GM19463 (cell line): ENCODE measurements around the gene INPP5D.

Experiments
- ATAC-seq: cut with Tn5 transposase; IDR thresholded peaks from one replicate; pipeline ENCODE4 v1.9.1; 2021; ENCODE audit warnings: mild to moderate bottlenecking, moderate library complexity; ENCODE audit not compliant: unreplicated experiment

The INPP5D gene

DNA sequence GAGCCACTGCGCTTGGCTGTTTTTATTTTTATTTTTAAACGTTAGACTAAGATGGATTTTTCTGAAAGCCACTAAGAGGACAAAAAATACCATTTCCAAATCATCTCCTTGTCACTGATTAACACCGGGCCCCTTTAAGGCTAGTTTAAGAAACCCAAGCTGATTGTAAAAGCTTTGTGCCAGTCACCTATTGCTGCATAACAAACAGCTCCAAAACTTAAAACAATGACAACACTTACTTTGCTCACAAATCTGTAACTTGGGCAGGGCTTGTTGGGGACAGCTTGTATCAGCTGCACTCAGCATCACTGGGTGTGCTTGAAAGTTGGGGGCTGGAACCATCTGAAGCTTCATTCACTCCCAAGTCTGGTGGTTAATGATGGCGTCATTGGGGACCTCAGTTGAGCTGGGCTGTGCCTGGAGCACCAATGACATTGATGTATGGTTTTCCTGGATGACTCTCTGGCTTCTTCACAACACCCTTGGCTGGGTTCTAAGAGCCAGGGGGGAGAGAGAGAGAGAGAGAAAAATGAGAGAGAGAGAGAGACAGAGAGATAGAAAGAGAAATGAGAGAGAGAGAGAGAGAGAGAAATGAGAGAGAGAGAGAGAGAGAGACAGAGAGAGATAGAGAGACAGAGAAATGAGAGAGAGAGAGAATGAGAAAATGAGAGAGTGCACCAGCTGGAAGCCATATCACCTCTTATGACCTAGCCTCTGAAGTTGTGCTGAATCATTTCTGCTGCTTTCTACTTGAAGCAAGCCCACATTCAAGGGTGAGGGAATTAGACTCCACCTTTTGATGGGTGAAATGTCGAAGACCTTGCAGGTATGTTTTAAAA lies 165.3 kb downstream of the INPP5D start:
- ATAC-seq: no peak

DNA sequence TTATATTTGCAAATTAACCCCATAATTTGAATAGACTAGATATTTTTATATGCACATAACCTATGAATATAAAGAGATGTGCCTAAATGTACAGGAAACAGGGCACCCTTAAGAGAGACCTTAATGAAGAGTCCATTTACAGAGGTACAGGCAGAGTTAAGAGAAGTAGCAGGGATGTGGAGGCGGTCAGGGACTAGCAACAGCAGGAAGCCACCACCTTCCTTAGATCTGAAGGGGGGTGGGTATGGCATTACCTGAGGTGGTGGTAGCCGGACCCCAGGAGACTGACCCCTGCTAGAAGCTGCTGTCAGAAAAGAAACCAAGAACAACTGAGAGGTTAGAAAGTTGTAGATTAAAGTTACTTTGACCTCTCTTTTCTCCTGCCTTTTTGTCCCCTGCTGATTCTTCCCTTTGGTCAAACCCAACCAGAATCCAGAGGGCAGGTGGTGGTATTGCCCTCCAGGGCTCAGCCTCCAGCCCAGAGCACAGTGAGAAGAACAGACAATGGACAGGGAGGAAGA lies 166.4 kb downstream of the INPP5D start:
- ATAC-seq: no peak

DNA sequence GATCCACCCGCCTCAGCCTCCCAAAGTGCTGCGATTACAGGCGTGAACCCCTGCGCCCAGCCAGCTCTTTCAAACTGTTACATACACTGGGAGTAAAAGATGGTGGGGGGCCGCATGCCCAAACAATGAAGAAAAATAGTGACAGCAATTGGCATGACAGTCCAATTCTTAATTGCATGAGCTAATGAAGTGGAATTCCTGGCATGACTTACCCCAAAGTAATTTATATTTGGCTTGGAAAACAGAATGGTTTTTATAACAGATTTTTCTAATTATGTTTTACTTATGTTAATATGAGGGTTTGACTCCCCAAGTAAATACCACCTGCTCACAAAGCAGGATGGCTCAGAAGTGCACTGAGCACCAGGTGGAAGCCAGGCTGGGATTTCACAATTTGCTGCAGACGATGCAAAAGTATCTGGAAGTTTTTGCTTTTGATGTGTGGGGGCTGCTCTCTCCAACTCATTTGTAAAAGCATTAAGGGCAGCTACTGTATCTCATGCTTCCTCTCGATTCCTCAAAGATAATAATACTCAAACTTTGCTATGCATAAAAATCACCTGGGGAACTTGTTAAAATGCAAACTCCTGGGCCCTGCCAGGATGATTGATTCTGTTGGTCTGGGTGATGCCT lies 167.3 kb downstream of the INPP5D start:
- no peak for ATAC-seq

DNA sequence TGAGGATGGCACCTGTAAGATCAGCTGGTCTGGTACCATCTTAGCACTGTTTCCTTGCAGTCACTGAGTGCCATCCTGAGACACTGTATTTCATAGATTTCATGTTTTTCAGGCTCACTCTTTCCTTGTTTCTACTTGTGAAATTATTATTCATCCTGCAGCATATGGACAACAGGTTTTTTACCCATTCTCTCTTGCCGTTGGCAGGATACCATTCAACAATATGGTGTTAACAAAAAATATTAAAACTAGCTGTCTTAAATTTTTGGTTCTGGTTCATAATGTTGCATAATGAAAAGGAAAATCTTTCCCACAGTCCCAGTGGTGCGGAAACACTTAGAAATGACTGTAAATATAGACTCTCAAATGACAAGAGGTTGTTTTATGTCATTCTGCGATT lies 168.2 kb downstream of the INPP5D start:
- ATAC-seq: no peak

DNA sequence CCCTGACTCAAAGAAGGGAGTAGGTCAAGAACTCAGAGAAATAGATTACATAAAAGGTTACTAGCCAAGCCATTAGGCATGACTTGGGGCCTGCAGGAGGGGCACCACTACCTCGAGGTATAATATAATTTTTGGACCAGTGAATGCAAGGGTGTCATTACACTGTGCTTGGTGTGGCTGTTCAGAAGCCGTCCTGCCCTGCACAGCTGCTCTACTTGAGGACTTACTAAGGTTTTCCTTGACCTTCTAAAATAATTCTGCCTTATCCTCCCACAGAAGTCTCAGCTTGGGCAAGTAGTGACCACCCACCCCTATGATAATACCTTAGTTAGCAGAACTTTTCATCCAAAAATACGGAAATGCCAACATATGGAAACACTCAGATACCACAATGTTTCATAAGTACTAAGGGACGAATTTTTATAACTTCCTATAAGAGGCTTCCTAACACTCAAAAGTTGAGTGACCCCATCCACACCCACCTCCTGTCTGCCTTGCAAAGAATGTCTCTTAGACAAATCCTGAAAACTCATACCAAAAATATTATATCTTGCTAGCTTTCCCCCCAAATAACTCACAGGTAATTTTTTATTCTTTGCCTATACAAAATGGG lies 173.6 kb downstream of the INPP5D start:
- ATAC-seq: no peak

DNA sequence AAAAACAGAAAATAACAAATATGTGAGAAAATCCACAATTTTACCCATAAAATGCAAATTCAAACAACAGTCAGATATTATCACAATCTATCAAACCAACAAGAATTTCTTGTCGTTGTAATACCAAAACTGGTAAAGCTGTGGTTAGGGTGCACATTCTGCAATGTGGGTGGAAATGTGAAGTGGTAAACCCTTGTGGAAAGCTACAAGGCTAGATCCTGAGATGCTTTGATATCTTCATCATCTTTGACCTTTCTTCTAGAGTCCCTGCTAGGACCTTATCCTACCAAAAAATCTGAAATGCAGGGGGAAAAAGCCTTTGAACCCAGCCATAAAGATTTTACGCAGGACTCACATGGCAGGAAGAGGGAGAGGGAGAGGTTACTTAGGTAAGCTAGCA lies 174.1 kb downstream of the INPP5D start:
- ATAC-seq: no peak

DNA sequence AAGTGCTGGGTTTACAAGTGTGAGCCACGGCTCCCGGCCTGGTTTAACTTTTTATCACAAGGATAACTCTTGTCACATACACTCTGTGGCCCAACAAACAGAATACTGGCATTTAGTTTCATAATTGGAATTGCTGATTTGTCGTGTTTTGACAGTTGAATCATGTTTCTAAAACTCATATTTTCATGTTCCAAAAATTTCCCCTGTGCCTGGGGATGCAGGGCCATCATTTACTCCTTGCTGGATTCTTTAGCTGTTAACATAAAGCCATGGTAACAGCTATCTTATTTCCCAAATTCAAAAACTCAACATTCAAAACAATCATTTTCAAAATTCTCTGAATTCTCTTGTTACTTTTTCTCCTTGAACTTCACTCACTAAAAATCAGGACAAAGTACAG lies 174.9 kb downstream of the INPP5D start:
- no peak for ATAC-seq

DNA sequence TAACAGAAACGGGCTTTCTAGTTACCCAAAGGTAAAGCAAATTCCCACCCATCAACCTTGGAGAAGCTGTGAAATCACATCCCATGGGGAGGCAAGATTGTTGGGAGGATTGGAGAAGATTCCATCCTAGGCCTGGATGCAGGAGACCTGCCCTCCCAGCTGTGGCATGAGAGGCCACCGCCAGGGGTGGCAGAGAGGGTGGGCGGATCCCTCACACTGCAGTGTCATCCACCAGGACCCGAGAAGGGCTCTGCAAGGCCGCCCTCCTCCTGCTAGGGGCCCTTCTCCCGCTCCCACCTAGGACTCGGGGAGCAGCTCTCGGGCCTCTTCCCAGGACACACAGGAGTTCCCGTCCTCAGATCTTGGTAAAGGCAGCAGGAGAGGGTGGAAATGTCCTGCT lies 175.8 kb downstream of the INPP5D start:
- no peak for ATAC-seq

DNA sequence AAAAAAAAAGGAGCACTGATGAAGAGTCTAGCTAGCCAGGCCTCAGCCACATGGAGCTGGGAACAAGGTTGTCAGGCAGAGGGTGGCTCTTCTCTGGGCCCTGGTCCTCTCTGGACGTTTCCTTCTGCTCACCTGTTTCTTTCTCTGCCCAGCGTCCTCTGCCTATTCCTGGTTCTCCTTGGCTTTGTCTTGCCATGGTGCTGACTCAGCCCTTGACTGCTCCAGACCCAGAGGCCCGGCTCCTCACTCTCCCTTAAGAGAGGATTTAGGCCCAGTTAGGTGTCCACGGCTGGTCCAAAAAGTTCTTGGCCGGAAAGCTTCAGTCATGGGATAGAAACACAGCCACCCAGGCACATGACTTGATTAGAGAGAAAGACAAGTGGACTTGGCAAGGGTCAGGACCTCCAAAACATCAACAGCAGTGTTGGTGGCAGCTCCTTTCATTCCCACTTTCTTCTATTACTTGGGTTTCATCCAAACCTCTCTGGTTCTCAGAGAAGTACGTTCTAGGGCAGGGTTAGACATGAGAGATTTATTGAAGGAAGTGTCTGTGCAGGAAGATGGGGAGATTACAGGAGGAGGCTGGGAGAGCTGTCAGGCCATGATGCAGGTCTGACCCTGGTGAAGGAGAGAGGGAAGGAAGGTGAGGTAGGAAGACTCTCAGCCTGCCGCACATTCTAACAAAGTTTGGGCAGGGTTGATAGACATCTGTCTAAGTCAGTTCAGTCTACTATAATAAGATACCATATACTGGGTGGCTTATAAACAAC lies 176.9 kb downstream of the INPP5D start:
- ATAC-seq: no peak

DNA sequence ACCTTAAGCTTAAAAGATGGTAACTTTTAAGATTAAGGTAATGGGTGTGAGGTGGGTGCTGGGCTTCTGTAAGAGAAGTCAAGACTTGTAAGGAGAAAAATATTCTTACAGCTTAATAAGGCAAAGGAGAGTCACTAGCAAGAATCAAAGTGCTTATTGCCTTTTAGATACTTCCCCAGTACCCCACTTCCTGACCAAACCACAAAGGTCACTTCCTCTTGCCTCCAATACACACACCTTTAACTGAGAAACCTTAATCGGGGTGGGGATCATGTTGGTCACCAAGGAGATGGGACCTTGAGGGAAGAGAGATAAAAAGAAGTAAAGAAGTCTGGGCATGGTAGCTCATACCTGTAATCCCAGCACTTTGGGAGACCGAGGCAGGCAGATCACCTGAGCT lies 180.8 kb downstream of the INPP5D start:
- no peak for ATAC-seq

DNA sequence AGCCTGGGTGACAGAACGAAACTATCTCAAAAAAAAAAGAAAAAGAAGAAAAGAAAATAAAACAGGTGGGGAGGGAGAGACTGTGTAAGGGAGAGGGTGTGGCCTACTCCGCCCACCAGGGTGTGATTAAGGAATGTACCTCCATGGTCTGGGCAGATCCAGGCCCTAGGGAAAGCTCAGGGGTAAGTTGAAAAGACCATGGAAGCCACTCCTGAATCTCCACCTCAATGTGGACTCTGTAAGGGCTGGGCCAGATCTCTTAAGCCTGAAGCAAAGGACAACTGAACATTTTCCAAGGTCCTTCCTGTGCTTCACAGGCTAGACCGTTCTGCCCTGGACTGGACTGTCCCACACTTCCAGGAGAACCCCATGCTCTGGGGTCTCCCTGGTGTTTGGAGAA lies 181.7 kb downstream of the INPP5D start:
- no peak for ATAC-seq

DNA sequence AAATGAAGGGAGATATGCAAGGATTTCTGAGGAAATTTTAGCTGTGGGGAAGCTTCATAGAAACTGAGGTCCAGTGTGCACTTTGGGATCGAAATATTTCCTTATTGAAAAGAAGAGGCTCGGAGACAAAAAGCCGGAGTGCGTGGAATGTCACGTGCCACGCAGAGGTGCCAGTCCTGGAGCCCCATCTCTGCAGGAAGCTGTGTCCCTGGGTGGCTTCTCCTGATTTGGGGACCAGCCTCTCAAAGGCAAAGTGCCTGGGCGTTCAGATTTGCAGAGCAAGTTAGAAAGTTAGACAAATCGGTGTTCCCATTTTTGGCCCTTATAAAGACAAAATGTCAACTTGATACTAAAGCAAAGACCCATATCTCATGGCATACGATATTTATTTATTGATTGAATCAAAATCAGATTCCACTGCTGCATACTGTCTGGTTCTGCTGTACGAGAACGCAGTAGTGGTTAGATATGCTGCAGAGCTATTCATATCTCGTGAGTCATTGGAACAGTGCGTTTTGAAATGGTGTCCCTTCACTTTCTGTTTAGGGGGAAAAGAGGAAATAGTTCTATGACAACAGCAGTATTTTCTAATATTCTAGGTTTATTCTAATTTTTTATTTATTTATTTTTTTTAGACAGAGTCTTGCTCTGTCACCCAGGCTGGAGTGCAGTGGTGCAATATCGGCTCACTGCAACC lies 182.2 kb downstream of the INPP5D start:
- ATAC-seq: no peak

DNA sequence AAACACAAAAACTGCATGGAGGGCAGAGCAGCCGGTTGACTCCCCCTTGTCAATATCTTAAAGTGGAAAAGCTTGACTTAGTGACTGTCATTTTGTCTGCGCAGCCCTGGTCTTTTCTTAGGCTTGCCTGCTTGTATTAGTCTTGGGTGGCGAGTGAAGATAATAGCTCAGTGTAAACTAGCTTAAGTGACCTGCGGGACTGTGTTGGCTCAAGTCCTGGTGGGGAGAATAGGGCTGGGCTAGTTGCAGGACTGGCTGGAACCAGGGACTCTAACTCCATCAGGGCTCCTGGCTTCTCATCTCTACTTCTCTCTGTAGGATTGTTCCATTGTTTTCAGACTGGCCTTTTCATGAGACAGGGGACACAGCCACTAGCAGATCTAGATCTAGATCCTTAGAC lies 183.2 kb downstream of the INPP5D start:
- ATAC-seq: no peak

DNA sequence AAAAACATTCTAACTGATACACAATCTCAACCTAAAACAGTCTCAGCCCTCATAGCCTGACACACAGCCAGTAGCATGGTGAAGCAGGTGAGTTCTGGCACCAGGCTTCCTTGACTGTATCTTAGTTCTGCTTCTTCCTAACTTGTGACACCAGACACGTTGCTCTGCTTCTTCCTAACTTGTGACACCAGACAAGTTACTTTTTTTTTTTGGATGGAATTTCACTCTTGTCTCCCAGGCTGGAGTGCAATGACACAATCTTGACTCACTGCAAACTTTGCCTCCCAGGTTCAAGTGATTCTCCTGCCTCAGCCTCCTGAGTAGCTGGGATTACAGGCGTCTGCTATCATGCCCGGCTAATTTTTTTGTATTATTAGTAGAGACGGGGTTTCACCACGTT lies 184.7 kb downstream of the INPP5D start:
- no peak for ATAC-seq

DNA sequence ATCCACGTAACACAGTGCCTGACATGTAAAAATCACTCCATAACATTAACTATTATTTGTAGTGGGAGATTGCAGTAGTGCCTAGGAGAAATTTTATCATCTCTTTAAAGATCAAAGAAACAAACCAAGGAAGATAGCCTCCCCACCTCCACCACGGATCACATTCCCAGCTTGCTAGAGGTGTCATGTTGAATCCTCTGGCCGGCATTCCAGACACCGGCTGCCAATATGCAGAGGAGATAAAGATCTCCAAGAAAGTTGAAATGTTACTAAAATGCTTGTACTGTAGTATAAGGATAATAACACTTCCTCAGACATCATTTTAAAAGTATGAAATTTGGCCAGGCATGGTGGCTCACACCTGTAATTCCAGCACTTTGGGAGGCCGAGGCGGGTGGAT lies 185.3 kb downstream of the INPP5D start:
- no peak for ATAC-seq

DNA sequence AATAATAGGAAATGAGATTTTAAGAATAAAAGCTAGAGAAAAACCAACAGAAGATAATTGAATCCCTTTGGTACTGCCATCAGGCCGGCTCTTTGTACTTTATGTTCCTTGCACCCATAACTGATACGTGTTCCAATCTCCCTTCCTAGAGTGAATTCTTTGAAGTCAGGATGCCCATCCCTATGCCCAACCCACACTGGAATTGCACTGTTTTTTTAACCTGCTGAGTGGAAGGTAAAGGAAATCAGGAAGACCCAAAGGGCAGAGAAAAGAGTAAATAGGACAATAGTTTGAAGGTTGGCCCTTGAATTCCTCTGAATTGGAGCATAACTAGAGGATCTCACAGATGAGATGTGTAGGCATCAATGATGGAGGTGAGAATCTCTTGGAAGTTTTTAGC lies 187.0 kb downstream of the INPP5D start:
- no peak for ATAC-seq

DNA sequence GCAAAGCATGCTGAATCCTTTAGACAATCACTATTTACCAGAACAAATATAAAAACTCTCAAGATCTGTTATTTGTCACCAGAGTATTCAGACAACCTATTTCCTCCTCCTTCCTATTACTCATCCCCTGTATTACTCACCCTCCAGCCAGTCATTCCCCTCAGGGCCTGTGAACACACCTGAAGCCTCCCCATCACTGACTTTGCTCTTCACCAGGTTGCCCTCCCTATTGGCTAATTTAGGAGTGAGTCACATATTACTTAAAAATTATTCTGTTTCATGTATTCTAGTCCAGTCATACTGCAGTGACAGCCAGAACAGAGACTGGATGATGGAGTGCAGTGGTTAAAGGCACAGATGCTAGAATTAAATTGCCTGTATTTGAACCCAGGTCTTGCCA lies 187.6 kb downstream of the INPP5D start:
- ATAC-seq: no peak

DNA sequence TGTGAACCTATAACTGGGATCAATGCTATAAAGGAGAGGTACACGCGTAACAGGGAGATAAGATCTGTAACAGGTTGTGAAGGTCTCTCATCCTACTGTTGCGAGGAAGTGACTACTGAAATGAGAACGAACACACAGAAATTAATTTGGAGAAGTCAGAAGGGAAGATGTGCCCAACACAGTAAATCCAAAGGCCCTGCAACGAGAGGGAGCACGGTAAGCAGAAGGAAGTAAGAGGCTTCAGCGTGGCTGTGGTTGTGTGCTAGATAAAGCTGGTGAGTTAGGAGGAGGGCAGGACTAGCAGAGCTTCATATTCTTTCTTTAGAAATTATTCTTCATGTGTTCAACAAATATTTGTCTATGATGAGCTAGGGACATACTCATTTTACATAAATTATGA lies 188.9 kb downstream of the INPP5D start:
- no peak for ATAC-seq

DNA sequence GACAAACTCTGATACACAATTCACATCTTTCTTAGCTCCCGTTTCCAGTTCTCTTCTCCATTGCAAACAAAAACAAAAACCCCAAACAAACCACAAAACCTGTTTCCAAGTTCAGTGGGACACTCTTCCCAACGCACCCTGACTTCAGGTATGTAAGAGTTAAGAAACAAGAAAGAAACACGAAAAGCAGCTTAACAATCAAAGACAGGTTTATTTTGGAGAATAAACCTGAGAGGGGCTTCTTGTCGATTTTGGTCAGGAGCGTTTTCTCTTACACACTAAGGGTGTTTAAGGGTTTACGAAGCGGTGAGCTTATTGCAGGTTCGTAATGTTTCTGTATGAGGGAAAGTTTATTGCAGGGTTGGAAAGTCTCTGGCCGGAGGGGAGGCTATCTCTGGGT lies 190.4 kb downstream of the INPP5D start:
- no peak for ATAC-seq

DNA sequence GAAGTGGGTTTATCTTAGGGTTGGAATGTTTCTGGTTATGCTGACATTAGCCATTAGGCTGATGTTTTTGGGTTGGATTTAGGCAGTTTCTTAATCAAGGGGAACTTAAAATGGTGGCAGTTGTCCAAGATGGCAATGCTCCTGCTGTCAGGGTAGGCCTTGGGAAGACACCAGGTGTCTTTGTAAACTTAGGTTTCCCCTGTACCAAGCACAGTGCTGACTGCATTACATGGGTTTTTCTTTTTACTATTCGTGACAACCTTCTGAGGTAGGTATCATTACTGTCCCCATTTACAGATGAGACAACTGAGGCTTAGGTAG lies 190.8 kb downstream of the INPP5D start:
- peak; percentile 5 for ATAC-seq
